GM19043 (cell line): ENCODE data around the gene KCNC1.

ENCODE experiments used
- ATAC-seq: cut with Tn5 transposase; IDR thresholded peaks from one replicate; pipeline ENCODE4 v1.9.1; 2021; ENCODE audit warnings: low read depth; ENCODE audit not compliant: unreplicated experiment

KCNC1 gene

DNA sequence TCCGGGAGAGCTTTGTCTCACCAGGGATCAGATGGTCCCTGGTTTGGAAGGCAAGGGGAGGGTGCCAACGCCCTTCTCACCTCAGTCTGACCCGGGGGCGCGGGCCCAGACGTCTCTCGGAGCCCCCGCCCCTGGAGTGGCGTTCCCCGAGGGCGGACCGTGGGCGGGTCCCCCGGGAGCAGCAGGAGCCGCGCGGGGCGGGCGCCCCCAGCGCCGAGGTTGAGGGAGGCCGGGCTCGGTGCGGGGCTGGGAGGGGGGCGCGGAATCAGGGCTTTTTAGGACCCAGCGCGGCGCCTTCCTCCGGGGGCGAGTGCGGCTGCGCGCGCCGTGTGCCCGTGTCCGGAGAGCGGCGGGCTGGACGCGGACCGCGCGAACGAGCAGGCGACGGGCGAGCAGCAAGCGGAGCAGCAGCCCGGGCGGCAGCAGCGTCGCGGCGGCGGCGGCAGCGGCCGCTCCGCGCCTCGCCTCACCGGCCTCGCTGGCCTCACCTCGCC lies at the start of gene KCNC1:
Gene KCNC1, plus strand, starts transcription at position 364 of the 494 bp plus-strand sequence. CDS start 1,222 bp downstream, outside the sequence.
- ATAC-seq, result no peak

GRCh38 chr11:17686231-17686980 lies 48.2 kb upstream of the KCNC1 start:
- no peak for ATAC-seq

GRCh38 chr11:17687946-17688670 lies 46.5 kb upstream of the KCNC1 start:
- no peak for ATAC-seq

- ATAC-seq, result no peak
Observed at GRCh38 chr11:17691550-17691949, 43.0 kb upstream of the KCNC1 start.

- ATAC-seq, result no peak
Observed at GRCh38 chr11:17691976-17692375, 42.6 kb upstream of the KCNC1 start.

- no peak for ATAC-seq
Observed at GRCh38 chr11:17692931-17693330, 41.6 kb upstream of the KCNC1 start.

DNA sequence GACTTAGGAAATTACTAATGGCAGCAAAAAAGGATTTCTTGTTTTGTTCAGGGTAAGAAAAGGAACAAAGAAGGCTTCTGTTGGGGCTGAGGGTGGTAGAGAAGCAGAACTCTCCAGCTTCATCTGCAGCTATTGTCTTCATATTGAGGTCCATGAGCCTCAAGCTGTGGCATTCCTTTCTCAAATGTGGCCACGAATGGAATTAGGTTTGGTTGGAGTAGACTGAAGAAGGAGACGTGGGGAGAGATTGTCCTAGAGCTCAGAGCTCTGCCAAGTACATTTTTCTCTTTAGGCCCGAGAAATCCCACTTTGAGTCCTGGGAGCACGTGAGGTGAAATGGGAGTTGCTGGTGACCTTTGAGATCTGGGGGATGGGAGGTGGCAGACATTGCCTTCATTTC lies 41.0 kb upstream of the KCNC1 start:
- no peak for ATAC-seq

DNA sequence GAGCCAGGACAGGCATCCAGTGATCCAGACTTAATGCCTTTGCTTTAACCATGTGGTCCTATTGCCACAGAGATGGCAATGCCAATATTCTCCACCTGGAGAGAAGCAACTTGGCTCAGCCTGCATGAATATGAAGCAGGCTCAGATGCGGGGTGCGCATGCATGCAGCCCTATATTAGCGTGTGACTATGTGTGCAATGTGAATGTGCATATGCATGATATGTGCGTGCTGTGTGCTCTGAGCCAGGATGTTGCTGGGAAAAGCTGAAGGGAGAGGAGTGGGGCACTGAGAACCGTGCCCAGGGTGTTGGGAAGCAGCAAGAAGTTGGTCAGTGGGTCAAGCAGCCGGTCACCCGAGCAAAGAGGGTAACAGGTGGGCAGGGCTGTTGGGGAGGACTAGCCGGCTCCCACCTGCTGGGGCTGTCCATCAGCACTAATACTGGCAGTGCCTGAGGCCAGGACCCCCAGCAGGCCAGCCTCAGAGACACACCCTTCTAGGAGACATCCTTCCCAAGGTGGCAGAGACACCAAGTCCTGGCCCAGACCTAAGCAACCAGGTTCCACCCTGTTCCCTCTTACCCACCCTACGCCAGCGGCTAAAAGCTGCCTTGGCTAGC lies 40.0 kb upstream of the KCNC1 start:
- no peak for ATAC-seq

DNA sequence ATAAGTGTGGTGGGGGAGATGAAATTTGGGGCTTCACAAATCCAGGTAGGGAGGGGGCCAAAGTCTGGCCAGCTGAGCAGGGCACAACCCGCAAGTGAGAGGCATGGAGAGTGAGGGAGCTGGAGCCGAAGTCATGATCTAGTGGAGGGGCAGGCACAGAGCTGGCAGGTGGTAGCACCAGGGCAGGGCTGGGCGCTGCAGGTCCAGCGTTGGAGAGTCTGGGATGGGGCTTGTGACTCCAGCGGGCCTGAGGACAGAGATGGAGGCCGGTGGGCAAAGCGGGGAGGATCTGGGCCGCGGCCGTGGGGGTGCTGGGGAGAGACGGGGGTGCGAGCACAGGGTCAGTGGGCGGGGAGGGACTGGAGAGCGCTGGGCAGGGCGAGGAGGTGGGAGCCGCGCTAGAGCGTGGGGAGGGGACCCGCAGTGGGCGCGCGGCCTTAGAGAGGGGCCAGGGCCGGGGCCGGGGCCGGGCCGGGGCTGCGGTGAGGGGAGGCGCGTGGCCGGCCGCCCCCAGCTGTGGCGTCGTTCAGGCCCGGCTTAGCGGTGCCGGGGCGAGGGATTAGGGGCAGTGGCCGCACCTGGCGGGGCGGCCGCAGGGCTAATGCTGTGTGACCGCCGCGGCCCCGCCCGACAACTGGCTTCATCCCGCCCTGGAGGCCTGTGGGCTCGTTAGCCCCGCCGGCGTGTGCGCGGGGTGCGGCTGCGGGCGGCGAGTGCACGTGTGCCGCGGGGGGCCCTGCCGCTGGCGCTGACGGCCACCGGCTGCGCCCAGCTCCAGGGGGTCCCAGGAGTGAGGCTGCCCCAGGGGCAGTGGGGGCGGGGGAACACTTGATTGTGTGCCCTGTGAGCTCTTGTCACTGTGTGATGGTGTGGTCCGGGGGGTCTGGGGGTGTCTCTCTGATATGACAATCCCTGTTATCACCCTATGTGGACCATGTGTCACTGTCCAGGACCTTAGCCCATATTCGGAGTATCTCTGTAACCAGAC lies 38.8 kb upstream of the KCNC1 start:
- no peak for ATAC-seq

- no peak for ATAC-seq
Observed at GRCh38 chr11:17696741-17697140, 37.8 kb upstream of the KCNC1 start.

GRCh38 chr11:17697175-17697949 lies 37.2 kb upstream of the KCNC1 start:
- ATAC-seq, result no peak

DNA sequence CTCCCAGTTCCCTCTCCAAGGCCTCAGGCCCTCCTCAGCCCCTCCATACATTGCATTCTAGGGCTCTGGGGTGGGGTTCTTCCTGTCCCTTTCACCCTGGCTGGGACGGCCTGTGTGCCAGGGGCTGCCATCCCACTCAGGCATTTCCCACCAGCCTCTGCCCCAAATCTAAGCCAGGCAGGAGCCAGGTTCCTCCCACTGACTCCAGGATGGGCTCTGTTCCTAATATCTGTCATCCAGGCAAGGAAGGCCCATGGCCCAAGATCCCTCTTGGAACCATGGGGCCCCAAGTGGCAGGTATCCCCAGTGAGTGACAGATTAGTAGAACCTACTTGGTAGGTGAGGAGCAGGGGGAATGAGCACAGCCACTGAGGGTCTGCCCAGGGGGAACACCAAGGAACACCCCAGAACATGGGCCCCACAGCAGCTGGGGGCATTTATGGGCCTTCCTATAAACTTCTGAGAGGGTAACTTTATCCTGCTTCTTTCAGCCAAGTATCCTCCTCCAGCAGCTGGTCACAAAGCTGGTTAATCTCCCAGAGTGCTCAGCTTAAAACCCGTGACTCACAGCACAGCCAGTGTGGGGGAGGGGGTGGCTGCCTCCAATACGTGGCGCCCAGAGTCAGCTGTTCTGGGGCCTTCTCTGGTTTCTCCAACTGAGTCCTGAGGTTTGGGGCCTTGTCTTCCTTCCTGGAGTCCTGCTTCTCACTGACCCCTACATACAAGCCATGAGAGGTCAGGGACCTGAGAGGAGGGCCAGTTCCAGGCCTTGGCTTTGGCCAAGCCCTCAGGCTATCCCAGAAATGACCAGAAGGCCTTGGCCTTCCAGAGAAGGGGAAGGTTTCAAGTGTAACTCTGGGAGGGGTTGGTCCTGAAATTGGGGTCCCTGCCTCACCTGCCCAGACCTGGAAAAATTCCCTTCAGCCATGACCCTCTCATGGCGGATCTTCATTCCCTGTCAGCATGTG lies 35.1 kb upstream of the KCNC1 start:
- ATAC-seq, result no peak

DNA sequence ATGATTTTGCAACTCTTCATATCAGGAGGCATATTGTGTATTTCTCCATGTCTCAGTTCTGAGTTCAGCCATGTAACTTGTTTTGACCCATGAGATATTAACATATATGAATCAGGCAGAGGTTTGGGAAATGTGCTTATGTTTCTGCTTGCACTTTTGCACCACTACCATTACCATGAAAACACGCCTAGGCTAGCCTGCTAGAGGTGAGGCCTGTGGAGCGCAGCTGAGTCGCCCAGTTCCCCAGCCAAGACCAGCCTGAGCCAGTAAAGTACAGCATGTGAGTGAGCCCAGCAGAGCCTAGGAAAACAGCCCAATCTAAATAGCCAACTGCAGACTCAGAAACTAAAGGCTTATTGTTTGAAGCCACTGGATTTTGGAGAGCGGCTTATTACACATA lies 33.6 kb upstream of the KCNC1 start:
- no peak for ATAC-seq

DNA sequence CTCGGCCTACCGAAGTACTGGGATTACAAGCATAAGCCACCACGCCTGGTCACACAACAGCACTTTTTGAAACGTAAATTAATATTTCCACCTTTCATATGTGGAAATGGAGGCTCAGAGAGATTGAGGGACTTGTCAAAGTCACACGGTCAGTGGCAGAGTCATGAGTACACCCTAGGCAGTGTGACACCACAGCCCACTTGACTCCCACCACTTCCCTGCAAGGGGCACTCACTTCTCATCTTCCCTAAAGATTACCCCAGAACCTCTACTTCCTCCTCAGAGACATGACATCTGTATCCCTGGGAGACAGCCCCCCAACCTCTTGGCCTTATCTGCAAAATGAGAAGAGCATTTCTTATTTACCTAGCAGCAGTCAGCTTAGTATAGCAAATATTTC lies 31.7 kb upstream of the KCNC1 start:
- ATAC-seq, result no peak

DNA sequence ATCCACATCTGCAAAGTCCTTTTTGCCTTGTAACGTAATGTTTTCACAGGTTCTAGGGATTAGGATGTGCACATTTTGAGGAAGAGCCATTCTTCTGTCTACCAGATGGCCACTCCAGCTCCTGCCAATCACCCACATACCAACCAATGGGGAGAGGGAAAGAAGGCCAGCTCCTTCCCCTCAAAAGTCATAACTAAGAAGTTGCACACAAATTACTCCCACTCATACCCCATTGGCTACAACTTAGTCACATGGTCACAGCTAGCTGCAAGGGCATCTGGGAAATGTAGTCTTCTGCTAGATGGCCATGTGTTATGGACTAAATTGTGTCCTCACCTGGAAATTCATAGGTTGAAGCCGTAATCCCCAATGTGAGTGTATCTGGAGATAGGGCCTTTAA lies 30.6 kb upstream of the KCNC1 start:
- no peak for ATAC-seq

GRCh38 chr11:17707830-17708229 lies 26.8 kb upstream of the KCNC1 start:
- ATAC-seq, result no peak

- no peak for ATAC-seq
Observed at GRCh38 chr11:17711836-17712235, 22.7 kb upstream of the KCNC1 start.

GRCh38 chr11:17713851-17714250 lies 20.7 kb upstream of the KCNC1 start:
- ATAC-seq, result no peak
